SU-DHL-6 (cell line): ENCODE data around the gene RC3H2.
"Not testable (repeated sequence)": the region's sequence is repeated elsewhere in the genome, so short reads cannot be mapped to it uniquely, and the experiment has no call there.

Experiments
- H2AFZ ChIP-seq: fragments of 200-600 bp; sonication (generic); 2 replicates; pipeline ENCODE4 v1.6.1; 2014; ENCODE audit warnings: low read depth, mild to moderate bottlenecking, moderate library complexity, mixed read lengths, antibody characterized with exemption, low read length; ENCODE audit not compliant: severe bottlenecking
- H3F3A ChIP-seq: fragments of 200-600 bp; shearing (Covaris generic); 2 replicates; pipeline ENCODE4 v1.6.0; 2016; ENCODE audit warnings: antibody characterized with exemption, mild to moderate bottlenecking; ENCODE audit not compliant: insufficient read depth
- H3K27ac ChIP-seq: fragments of 200-600 bp; sonication (generic); 2 replicates; pipeline ENCODE4 v1.5.1; 2016; ENCODE audit warnings: low read depth, mild to moderate bottlenecking, low read length, moderate library complexity, mixed read lengths
- H3K27me3 ChIP-seq: fragments of 200-600 bp; sonication (generic), shearing (Covaris generic); 2 replicates; pipeline ENCODE4 v1.6.0; 2014; ENCODE audit warnings: mild to moderate bottlenecking, low read length
- H3K36me3 ChIP-seq: fragments of 200-600 bp; sonication (generic); 2 replicates; pipeline ENCODE4 v1.6.1; 2014; ENCODE audit warnings: mild to moderate bottlenecking, low read length, mixed read lengths
- H3K4me2 ChIP-seq: fragments of 300-600, 200-600 bp; shearing (Covaris generic), sonication (generic); 2 replicates; pipeline ENCODE4 v1.6.0; 2014; ENCODE audit warnings: low read length, low read depth, mild to moderate bottlenecking; ENCODE audit not compliant: poor library complexity, severe bottlenecking
- H3K4me3 ChIP-seq: fragments of 200-600 bp; sonication (generic); 2 replicates; pipeline ENCODE4 v1.5.1; 2014; ENCODE audit warnings: antibody characterized with exemption, low read length, mild to moderate bottlenecking, mixed read lengths; ENCODE audit not compliant: insufficient read depth, poor library complexity, severe bottlenecking
- H3K79me2 ChIP-seq: fragments of 200-600 bp; sonication (generic); 2 replicates; pipeline ENCODE4 v1.6.1; 2014; ENCODE audit warnings: mild to moderate bottlenecking, low read length, moderate library complexity; ENCODE audit not compliant: insufficient read depth
- H3K9ac ChIP-seq: fragments of 200-600 bp; sonication (generic); 2 replicates; pipeline ENCODE4 v1.7.0; 2014; ENCODE audit warnings: mild to moderate bottlenecking, low read length
- H3K9me2 ChIP-seq: fragments of 200-600 bp; sonication (generic); replicated peaks from 2 replicates; pipeline ENCODE4 v1.6.1; 2014; ENCODE audit warnings: low read length; ENCODE audit not compliant: insufficient read depth
- H3K9me3 ChIP-seq: fragments of 200-600 bp; sonication (generic); 2 replicates; pipeline ENCODE4 v1.6.1; 2014; ENCODE audit warnings: low read length, mixed read lengths; ENCODE audit not compliant: insufficient read depth
- H4K20me1 ChIP-seq: fragments of 200-600 bp; sonication (generic); 2 replicates; pipeline ENCODE4 v1.6.1; 2014; ENCODE audit warnings: low read depth, mild to moderate bottlenecking, antibody characterized with exemption, low read length, moderate library complexity, mixed read lengths
- EZH2phosphoT487 ChIP-seq: fragments of 200-600 bp; sonication (generic), shearing (Covaris generic); conservative IDR thresholded peaks from 2 replicates; pipeline ENCODE4 v1.6.1; 2018; ENCODE audit warnings: mild to moderate bottlenecking, antibody characterized with exemption, low read length, moderate library complexity, mixed read lengths
- TF ChIP-seq, protein P1 (sequence below): fragments of 200-600 bp; sonication (generic); IDR thresholded peaks from one replicate; pipeline ENCODE4 v1.5.1; 2017; ENCODE audit warnings: antibody characterized with exemption, mild to moderate bottlenecking, low read length, moderate library complexity; ENCODE audit not compliant: insufficient read depth, poor library complexity, severe bottlenecking

The RC3H2 gene

DNA sequence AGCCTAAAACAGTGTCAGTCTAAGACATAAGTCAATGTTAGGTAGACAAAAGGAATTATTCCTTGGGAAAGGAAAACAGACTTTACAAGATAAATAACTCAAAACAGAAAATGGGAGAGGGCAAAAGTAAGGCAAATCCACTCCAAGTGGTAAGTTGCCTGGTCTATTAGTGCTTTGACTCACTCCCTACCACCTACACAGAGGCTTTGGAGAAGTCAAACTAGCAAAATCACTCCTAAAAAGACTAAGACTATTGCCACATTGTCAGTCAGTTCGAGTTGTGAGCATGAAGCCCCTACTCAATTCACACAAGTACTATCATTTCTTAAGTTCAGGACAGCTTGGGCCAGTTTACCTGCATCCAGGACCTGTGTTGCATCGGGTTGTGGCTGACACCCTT is 13.2 kb upstream of the RC3H2 start:
- Histone ChIP-seq H2AFZ (no peak overlapping the region), H3K27ac (no peak overlapping the region), H3K4me3 (no peak overlapping the region), H3K9ac (no peak overlapping the region), H3K4me2 (no peak overlapping the region), H3K9me2 (no peaks in the 10 kb centered on the region), H3K79me2 (peaks cover 4% of the 10 kb centered on the region; the same call in 1 of the 2 replicates), H3K27me3 (no peaks in the 10 kb centered on the region), H3F3A (peaks cover 27% of the 10 kb centered on the region), H4K20me1 (no peaks in the 10 kb centered on the region), H3K36me3 (no peaks in the 10 kb centered on the region), H3K9me3 (no peaks in the 10 kb centered on the region)
- TF ChIP-seq, protein P1, sequence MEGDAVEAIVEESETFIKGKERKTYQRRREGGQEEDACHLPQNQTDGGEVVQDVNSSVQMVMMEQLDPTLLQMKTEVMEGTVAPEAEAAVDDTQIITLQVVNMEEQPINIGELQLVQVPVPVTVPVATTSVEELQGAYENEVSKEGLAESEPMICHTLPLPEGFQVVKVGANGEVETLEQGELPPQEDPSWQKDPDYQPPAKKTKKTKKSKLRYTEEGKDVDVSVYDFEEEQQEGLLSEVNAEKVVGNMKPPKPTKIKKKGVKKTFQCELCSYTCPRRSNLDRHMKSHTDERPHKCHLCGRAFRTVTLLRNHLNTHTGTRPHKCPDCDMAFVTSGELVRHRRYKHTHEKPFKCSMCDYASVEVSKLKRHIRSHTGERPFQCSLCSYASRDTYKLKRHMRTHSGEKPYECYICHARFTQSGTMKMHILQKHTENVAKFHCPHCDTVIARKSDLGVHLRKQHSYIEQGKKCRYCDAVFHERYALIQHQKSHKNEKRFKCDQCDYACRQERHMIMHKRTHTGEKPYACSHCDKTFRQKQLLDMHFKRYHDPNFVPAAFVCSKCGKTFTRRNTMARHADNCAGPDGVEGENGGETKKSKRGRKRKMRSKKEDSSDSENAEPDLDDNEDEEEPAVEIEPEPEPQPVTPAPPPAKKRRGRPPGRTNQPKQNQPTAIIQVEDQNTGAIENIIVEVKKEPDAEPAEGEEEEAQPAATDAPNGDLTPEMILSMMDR, result no peak
- TF ChIP-seq EZH2phosphoT487, result no peak

DNA sequence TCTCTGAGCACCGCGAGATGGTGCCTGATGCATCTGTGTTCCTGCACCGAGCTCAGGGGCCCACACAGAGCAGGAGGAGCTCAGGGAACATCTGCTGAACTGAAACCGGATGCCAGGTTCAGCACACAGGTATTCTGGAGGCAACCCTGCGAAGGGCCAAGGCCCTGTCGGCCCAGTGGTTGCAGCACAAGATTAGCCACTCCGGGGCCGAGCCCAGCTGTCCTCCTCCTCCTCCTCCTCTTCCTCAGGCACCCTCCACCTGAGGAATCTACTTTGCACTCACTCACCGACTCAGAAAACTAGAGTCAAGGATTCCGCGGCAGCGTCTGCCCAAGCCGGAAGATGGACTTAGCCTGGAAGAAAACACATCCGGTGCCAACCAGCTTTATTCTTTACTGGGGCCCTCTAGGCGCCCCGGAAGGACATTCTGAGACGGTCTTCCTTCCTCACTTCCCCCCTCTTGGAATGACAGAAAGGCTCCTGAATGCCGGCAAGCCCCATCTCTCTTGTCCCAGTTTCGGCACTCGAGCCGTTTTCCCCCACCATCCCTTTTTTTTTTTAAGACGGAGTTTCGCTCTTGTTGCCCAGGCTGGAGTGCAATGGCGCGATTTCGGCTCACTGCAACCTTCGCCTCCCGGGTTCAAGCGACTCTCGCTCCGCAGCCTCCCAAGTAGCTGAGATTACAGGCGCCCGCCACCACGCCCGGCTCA is 8.0 kb upstream of the RC3H2 start, which contains the start of gene ZBTB6:
Gene ZBTB6, minus strand, starts transcription at position 360 of the 710 bp plus-strand sequence. CDS start 1,251 bp downstream, outside the sequence.
- Histone ChIP-seq H3K27me3 (no peaks in the 10 kb centered on the region), H2AFZ (peak within 1 kb of the TSS; percentile 71), H3K27ac (peak within 1 kb of the TSS; percentile 94), H3K4me3 (peak within 1 kb of the TSS; percentile 84), H3K36me3 (peaks cover 15% of the 10 kb centered on the region; the same call in 1 of the 2 replicates), H3F3A (peaks cover 64% of the 10 kb centered on the region), H3K9ac (peak within 1 kb of the TSS; percentile 70), H3K4me2 (peak within 1 kb of the TSS; percentile 97), H3K9me2 (no peaks in the 10 kb centered on the region), H3K9me3 (no peaks in the 10 kb centered on the region), H4K20me1 (no peaks in the 10 kb centered on the region), H3K79me2 (peaks cover 38% of the 10 kb centered on the region)
- no peak for TF ChIP-seq EZH2phosphoT487
- TF ChIP-seq, protein P1, result no peak

DNA sequence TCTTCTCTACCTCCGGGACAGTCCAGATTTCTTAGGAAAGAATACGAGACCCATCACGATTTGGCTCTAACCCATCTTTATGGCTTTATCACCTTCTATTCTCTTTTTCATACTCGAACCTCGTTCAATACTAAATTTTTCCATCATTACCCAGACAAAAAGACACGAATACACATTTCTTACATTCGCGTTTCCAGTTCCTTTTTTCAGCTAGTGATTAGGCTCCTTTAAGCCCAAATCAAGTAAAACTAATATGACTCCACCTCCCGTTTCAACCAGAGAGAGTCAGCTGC is 7.5 kb upstream of the RC3H2 start:
- Histone ChIP-seq H3K27ac (peak overlapping the region; percentile 94), H3F3A (peaks cover 69% of the 10 kb centered on the region), H3K4me2 (peak overlapping the region; percentile 97), H4K20me1 (no peaks in the 10 kb centered on the region), H3K9me3 (no peaks in the 10 kb centered on the region), H3K27me3 (no peaks in the 10 kb centered on the region), H3K9me2 (no peaks in the 10 kb centered on the region), H2AFZ (peak overlapping the region; percentile 71), H3K4me3 (peak overlapping the region; percentile 84), H3K36me3 (peaks cover 15% of the 10 kb centered on the region; the same call in 1 of the 2 replicates), H3K9ac (peak overlapping the region; percentile 70), H3K79me2 (peaks cover 38% of the 10 kb centered on the region)
- TF ChIP-seq EZH2phosphoT487, result no peak
- TF ChIP-seq, protein P1, result no peak

DNA sequence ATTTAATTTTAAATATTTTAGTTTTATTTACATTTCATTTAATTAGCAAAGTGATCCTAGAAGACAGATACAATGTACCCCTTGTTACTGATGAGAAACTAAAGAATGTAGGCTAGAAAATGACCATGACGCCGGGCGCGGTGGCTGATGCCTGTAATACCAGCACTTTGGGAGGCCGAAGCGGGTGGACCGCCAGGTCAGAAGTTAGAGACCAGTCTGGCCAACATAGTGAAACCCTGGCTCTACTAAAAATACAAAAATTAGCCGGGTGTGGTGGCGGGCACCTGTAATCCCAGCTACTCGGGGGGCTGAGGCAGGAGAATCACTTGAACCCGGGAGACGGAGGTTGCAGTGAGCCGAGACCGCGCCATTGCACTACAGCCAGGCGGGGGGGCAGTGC is 963 bp upstream of the RC3H2 start:
- H3K27ac ChIP-seq, H3K4me3 ChIP-seq, H3K9me2 ChIP-seq, H3K9me3 ChIP-seq, H3K27me3 ChIP-seq, H2AFZ ChIP-seq, H4K20me1 ChIP-seq, H3K9ac ChIP-seq: not testable (repeated sequence)
- Histone ChIP-seq H3K36me3 (peaks cover 14% of the 10 kb centered on the region; the same call in 1 of the 2 replicates), H3K79me2 (peaks cover 56% of the 10 kb centered on the region), H3K4me2 (peak overlapping the region; percentile 98), H3F3A (peaks cover 54% of the 10 kb centered on the region)
